ENCODE data around the gene C1RL. TPM values are rescaled to one million over a fixed set of nuclear protein-coding genes. Genes with fewer than 3 reads are reported as not detected.

Gene C1RL
- total and polyA plus RNA-seq, 7 donors: 2.7 to 17.0 (median 14.6) TPM

DNA sequence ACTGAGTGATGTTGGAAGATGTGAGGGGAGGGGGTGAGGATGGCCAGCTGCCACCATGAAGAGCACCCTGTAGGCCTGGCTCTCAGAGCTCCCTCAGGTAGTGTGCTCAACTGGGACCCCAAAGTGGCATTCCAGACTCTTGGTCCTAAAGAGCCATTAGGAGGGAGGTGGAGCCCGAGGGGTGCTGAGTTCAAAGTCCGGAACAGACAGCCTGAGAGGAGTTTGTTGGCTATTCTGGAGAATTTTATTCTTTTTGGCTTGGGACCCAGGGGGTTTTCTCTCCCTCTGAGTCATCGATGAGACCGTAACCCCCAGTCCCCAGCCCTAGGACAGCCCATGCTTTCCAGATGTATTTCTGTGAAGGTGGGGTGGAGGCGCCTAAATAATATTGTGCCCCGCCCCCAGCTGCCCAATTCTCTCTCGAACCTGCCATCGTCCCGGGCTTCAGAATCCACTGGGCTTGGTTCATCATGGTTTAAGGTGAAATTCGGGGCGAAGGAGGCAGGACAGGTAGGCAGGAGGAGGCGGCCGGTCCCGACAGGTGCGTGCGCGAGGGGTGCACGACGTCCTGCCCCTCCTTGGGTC is 20.4 kb upstream of the C1RL start:
- WGBS, 3 donors: 2 to 4% (median 3%) methylated on average over 19 of the region's 19 CpGs
- ATAC-seq: peak in 3 of 4 donors; percentile 8 to 12 (median 11)
- TF ChIP-seq, protein P1, sequence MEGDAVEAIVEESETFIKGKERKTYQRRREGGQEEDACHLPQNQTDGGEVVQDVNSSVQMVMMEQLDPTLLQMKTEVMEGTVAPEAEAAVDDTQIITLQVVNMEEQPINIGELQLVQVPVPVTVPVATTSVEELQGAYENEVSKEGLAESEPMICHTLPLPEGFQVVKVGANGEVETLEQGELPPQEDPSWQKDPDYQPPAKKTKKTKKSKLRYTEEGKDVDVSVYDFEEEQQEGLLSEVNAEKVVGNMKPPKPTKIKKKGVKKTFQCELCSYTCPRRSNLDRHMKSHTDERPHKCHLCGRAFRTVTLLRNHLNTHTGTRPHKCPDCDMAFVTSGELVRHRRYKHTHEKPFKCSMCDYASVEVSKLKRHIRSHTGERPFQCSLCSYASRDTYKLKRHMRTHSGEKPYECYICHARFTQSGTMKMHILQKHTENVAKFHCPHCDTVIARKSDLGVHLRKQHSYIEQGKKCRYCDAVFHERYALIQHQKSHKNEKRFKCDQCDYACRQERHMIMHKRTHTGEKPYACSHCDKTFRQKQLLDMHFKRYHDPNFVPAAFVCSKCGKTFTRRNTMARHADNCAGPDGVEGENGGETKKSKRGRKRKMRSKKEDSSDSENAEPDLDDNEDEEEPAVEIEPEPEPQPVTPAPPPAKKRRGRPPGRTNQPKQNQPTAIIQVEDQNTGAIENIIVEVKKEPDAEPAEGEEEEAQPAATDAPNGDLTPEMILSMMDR (IDR thresholded peaks at IDR 0.05): no peak
- no peaks in the 10 kb centered on the region for H3K9me3 ChIP-seq
- peaks cover 0 to 31% (median 5%) of the 10 kb centered on the region in 3 donors for H3K27me3 ChIP-seq (ENCODE audit: insufficient read depth in 3 of 3, low read length in 2 of 3)
- H3K4me1 ChIP-seq: peaks cover 8% of the 10 kb centered on the region
- intact Hi-C loops (cut with DNase I): no loop called here
- peak overlapping the region; percentile 65 for H3K4me3 ChIP-seq
- DNase-seq: no peak
- H3K27ac ChIP-seq: peak overlapping the region; percentile 3
- H3K36me3 ChIP-seq (ENCODE audit: insufficient read depth in 1 of 2, low read depth in 1 of 2): no peaks in the 10 kb centered on the region

DNA sequence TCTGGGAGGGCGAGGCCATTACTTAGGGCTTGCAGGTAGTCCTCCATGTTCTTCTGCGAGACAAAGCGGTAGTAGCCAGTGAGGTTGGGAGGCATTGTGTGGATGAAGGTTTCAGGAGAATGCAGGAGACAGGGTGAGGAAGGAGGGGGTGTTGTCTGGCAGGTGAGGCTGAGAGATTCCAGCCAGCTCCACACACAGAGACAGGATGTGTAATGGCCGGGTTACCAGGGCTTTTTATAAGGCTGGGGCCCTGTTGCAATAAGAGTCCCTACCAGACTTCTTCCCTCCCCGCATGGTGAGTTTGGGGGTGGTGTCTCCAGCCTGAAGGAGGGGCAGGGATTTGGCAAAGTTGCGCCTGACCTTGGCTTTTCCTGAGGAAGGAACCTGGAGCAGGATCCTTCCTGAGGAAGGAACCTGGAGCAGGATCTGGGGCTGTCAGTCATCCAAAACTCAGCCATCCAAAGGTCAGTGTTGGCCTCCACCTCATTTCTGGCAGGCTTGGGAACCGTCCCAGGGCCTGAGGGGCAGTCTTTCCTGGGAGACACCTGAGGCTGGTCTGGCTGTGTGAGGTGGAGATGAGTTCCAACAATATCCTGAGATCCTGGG is 19.8 kb upstream of the C1RL start, which contains the start of gene RBP5:
Gene RBP5 (minus strand): TSS at position 209 of the 606 bp plus-strand sequence. CDS start 114 bp downstream, at position 95.
- intact Hi-C loops (cut with DNase I): no loop called here

DNA sequence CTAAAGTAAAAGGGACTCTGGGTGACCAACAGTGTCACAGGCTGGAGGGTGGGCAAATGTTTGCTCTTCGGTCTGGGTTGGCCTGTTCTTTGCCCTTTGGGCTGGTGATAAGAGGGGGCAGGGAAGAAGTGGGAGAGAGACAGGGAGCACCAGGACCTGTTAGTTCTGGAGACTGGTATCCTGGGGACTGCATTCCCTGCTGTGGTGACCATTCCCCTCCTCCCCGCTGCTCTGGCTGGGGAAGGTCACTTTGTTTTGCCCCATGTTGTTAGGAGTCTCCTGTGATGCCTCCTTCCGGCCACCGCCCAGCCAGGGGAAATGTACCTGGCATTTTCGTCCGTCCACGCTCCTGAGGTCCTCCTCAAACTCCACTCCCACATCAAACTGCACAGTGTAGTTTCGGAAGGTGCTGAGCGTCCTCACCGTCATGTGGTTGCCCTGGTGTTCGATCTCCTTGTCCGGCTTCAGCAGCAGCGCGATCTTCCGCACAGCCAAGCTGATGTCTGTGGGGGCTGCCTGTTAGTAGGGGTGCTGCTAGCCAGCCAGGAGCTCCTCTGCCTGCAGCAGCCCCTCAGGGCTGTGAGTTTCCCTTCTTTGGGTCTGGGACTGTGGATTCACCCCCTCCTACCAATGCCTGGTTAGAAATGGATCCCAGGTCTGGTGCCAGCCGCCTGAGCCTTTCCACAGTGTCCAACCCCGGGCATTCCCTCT is 19.1 kb upstream of the C1RL start:
- Histone ChIP-seq H3K27me3 (ENCODE audit: insufficient read depth in 3 of 3, low read length in 2 of 3) (peaks cover 0 to 31% (median 5%) of the 10 kb centered on the region in 3 donors), H3K9me3 (no peaks in the 10 kb centered on the region), H3K4me1 (peaks cover 11% of the 10 kb centered on the region), H3K36me3 (ENCODE audit: insufficient read depth in 1 of 2, low read depth in 1 of 2) (no peaks in the 10 kb centered on the region), H3K27ac (no peak overlapping the region), H3K4me3 (no peak overlapping the region)
- WGBS, 3 donors: 80 to 83% (median 82%) methylated on average over 17 of the region's 17 CpGs
- ATAC-seq: no peak
- TF ChIP-seq, protein P1 (IDR thresholded peaks at IDR 0.05): no peak
- DNase-seq: no peak
- intact Hi-C loops (cut with DNase I): no loop called here

More for the DNA sequence above, 19.8 kb upstream of the C1RL start, which contains the start of gene RBP5:
- peak within 1 kb of the TSS; percentile 65 for H3K4me3 ChIP-seq
- TF ChIP-seq, protein P1 (IDR thresholded peaks at IDR 0.05): no peak
- no peaks in the 10 kb centered on the region for H3K36me3 ChIP-seq (ENCODE audit: insufficient read depth in 1 of 2, low read depth in 1 of 2)
- H3K27ac ChIP-seq: peak within 1 kb of the TSS; percentile 3
- peaks cover 8% of the 10 kb centered on the region for H3K4me1 ChIP-seq
- 48 to 56% (median 56%) methylated on average over 7 of the region's 7 CpGs for WGBS, 3 donors
- DNase-seq (no peak), ATAC-seq (no peak)
- H3K27me3 ChIP-seq (ENCODE audit: insufficient read depth in 3 of 3, low read length in 2 of 3): peaks cover 0 to 31% (median 5%) of the 10 kb centered on the region in 3 donors
- no peaks in the 10 kb centered on the region for H3K9me3 ChIP-seq

DNA sequence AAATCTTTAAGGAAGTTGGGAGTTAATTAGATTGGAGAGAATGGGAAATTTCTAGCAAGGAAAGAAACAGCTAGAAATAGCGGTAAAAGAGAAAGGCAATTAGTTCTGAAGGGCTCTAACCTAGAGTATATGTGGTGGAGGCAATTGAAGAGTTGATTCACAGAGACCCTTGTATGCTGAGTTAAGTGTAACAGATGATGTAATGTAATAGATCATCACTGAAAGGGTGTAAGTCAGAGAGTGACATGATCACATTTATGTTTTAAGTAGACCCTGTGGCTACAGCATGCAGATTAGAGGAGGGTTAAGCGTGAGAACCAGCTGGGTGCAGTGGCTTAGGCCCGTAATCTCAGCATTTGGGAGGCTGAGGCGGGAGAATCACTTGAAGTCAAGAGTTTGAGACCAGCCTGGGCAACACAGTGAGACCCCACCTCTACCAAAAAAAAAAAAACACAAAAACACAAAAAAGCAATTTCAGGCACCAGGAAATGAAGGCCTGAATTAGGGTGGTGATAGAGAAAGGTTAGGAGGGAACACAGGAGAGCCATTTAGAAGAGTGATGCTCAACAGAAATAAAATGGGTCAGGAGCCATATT is 16.7 kb upstream of the C1RL start:
- H3K27me3 ChIP-seq (ENCODE audit: insufficient read depth in 3 of 3, low read length in 2 of 3): peaks cover 0 to 23% (median 3%) of the 10 kb centered on the region in 3 donors
- no peaks in the 10 kb centered on the region for H3K9me3 ChIP-seq
- WGBS, 3 donors: 73 to 99% (median 91%) methylated on average over 4 of the region's 4 CpGs
- no peaks in the 10 kb centered on the region for H3K36me3 ChIP-seq (ENCODE audit: insufficient read depth in 1 of 2, low read depth in 1 of 2)
- H3K4me1 ChIP-seq: peaks cover 12% of the 10 kb centered on the region
- ATAC-seq (no peak), DNase-seq (no peak)
- no peak overlapping the region for H3K4me3 ChIP-seq
- intact Hi-C loops (cut with DNase I): no loop called here
- TF ChIP-seq, protein P1 (IDR thresholded peaks at IDR 0.05): no peak
- H3K27ac ChIP-seq: no peak overlapping the region
